ENCODE measurements around the gene AAGAB.
A peak's percentile ranks its signal among the peaks of the same experiment; 100 is the strongest.
"Not testable (repeated sequence)": the region's sequence is repeated elsewhere in the genome, so short reads cannot be mapped to it uniquely, and the experiment has no call there.

AAGAB gene

GRCh38 chr15:67168694-67169093 lies 85.8 kb downstream of the AAGAB start:
- Mint-ChIP-seq H3K4me1 (ENCODE audit: low read depth) (peaks cover 31% of the 10 kb centered on the region), H3K27ac (peak overlapping the region; percentile 56), H3K36me3 (ENCODE audit: low read depth) (peaks cover 44% of the 10 kb centered on the region), H3K27me3 (no peaks in the 10 kb centered on the region), H3K9me3 (no peaks in the 10 kb centered on the region), H3K4me3 (no peak overlapping the region)

- Mint-ChIP-seq H3K4me3 (no peak overlapping the region), H3K27ac (no peak overlapping the region), H3K27me3 (no peaks in the 10 kb centered on the region), H3K4me1 (ENCODE audit: low read depth) (peaks cover 24% of the 10 kb centered on the region), H3K9me3 (no peaks in the 10 kb centered on the region), H3K36me3 (ENCODE audit: low read depth) (peaks cover 31% of the 10 kb centered on the region)
Measured at GRCh38 chr15:67167091-67167490, 87.4 kb downstream of the AAGAB start.

GRCh38 chr15:67166280-67167009 lies 88.0 kb downstream of the AAGAB start:
- Mint-ChIP-seq H3K4me1 (ENCODE audit: low read depth) (peaks cover 20% of the 10 kb centered on the region), H3K9me3 (no peaks in the 10 kb centered on the region), H3K27ac (no peak overlapping the region), H3K27me3 (no peaks in the 10 kb centered on the region), H3K4me3 (no peak overlapping the region), H3K36me3 (ENCODE audit: low read depth) (peaks cover 29% of the 10 kb centered on the region)

GRCh38 chr15:67165254-67166253 lies 88.9 kb downstream of the AAGAB start:
- Mint-ChIP-seq H3K27ac (no peak overlapping the region), H3K9me3 (no peaks in the 10 kb centered on the region), H3K27me3 (no peaks in the 10 kb centered on the region), H3K4me3 (no peak overlapping the region), H3K4me1 (ENCODE audit: low read depth) (peaks cover 20% of the 10 kb centered on the region), H3K36me3 (ENCODE audit: low read depth) (peaks cover 24% of the 10 kb centered on the region)

GRCh38 chr15:67164811-67165253 lies 89.6 kb downstream of the AAGAB start:
- Mint-ChIP-seq H3K27ac (no peak overlapping the region), H3K9me3 (no peaks in the 10 kb centered on the region), H3K27me3 (no peaks in the 10 kb centered on the region), H3K4me1 (ENCODE audit: low read depth) (peaks cover 13% of the 10 kb centered on the region), H3K36me3 (ENCODE audit: low read depth) (peaks cover 21% of the 10 kb centered on the region), H3K4me3 (no peak overlapping the region)

GRCh38 chr15:67164401-67164791 lies 90.1 kb downstream of the AAGAB start:
- Mint-ChIP-seq H3K27ac (no peak overlapping the region), H3K4me1 (ENCODE audit: low read depth) (peaks cover 10% of the 10 kb centered on the region), H3K27me3 (no peaks in the 10 kb centered on the region), H3K4me3 (no peak overlapping the region), H3K9me3 (no peaks in the 10 kb centered on the region), H3K36me3 (ENCODE audit: low read depth) (peaks cover 19% of the 10 kb centered on the region)

- peak overlapping the region; percentile 1 for H3K27ac Mint-ChIP-seq
- H3K9me3 Mint-ChIP-seq: no peaks in the 10 kb centered on the region
- no peaks in the 10 kb centered on the region for H3K27me3 Mint-ChIP-seq
- peaks cover 11% of the 10 kb centered on the region for H3K36me3 Mint-ChIP-seq (ENCODE audit: low read depth)
- no peak overlapping the region for H3K4me3 Mint-ChIP-seq
- peaks cover 10% of the 10 kb centered on the region for H3K4me1 Mint-ChIP-seq (ENCODE audit: low read depth)
Measured at GRCh38 chr15:67163180-67163579, 91.3 kb downstream of the AAGAB start.

GRCh38 chr15:67161881-67162280 lies 92.6 kb downstream of the AAGAB start:
- no peak overlapping the region for H3K27ac Mint-ChIP-seq
- peaks cover 20% of the 10 kb centered on the region for H3K4me1 Mint-ChIP-seq (ENCODE audit: low read depth)
- no peaks in the 10 kb centered on the region for H3K27me3 Mint-ChIP-seq
- H3K4me3 Mint-ChIP-seq: no peak overlapping the region
- no peaks in the 10 kb centered on the region for H3K9me3 Mint-ChIP-seq
- peaks cover 7% of the 10 kb centered on the region for H3K36me3 Mint-ChIP-seq (ENCODE audit: low read depth)

- Mint-ChIP-seq H3K9me3 (no peaks in the 10 kb centered on the region), H3K4me1 (ENCODE audit: low read depth) (peaks cover 22% of the 10 kb centered on the region), H3K27ac (no peak overlapping the region), H3K36me3 (ENCODE audit: low read depth) (peaks cover 5% of the 10 kb centered on the region), H3K4me3 (no peak overlapping the region), H3K27me3 (no peaks in the 10 kb centered on the region)
Measured at GRCh38 chr15:67161412-67161811, 93.0 kb downstream of the AAGAB start.

- Mint-ChIP-seq H3K27me3 (no peaks in the 10 kb centered on the region), H3K4me3 (no peak overlapping the region), H3K36me3 (ENCODE audit: low read depth) (peaks cover 7% of the 10 kb centered on the region), H3K9me3 (peaks cover 6% of the 10 kb centered on the region), H3K27ac (no peak overlapping the region), H3K4me1 (ENCODE audit: low read depth) (peaks cover 34% of the 10 kb centered on the region)
Measured at GRCh38 chr15:67158367-67158766, 96.1 kb downstream of the AAGAB start.

- Mint-ChIP-seq H3K9me3 (peaks cover 6% of the 10 kb centered on the region), H3K27ac (no peak overlapping the region), H3K36me3 (ENCODE audit: low read depth) (peaks cover 7% of the 10 kb centered on the region), H3K4me1 (ENCODE audit: low read depth) (peaks cover 31% of the 10 kb centered on the region), H3K4me3 (no peak overlapping the region), H3K27me3 (no peaks in the 10 kb centered on the region)
Measured at GRCh38 chr15:67157521-67158252, 96.8 kb downstream of the AAGAB start.

- no peaks in the 10 kb centered on the region for H3K27me3 Mint-ChIP-seq
- H3K9me3 Mint-ChIP-seq: peaks cover 6% of the 10 kb centered on the region
- H3K36me3 Mint-ChIP-seq (ENCODE audit: low read depth): peaks cover 7% of the 10 kb centered on the region
- peaks cover 36% of the 10 kb centered on the region for H3K4me1 Mint-ChIP-seq (ENCODE audit: low read depth)
- H3K4me3 Mint-ChIP-seq: no peak overlapping the region
- no peak overlapping the region for H3K27ac Mint-ChIP-seq
Measured at GRCh38 chr15:67156834-67157233, 97.6 kb downstream of the AAGAB start.

- Mint-ChIP-seq H3K27me3 (no peaks in the 10 kb centered on the region), H3K36me3 (ENCODE audit: low read depth) (peaks cover 7% of the 10 kb centered on the region), H3K4me3 (no peak overlapping the region), H3K4me1 (ENCODE audit: low read depth) (peaks cover 40% of the 10 kb centered on the region), H3K27ac (no peak overlapping the region), H3K9me3 (peaks cover 6% of the 10 kb centered on the region)
Measured at GRCh38 chr15:67156426-67156825, 98.0 kb downstream of the AAGAB start.

- peaks cover 7% of the 10 kb centered on the region for H3K36me3 Mint-ChIP-seq (ENCODE audit: low read depth)
- H3K4me1 Mint-ChIP-seq (ENCODE audit: low read depth): peaks cover 58% of the 10 kb centered on the region
- no peaks in the 10 kb centered on the region for H3K27me3 Mint-ChIP-seq
- H3K9me3 Mint-ChIP-seq: peaks cover 6% of the 10 kb centered on the region
- no peak overlapping the region for H3K4me3 Mint-ChIP-seq
- H3K27ac Mint-ChIP-seq: no peak overlapping the region
Measured at GRCh38 chr15:67154249-67154648, 100.2 kb downstream of the AAGAB start.

- H3K4me1 Mint-ChIP-seq (ENCODE audit: low read depth): peaks cover 70% of the 10 kb centered on the region
- H3K4me3 Mint-ChIP-seq; H3K27ac Mint-ChIP-seq; H3K36me3 Mint-ChIP-seq (ENCODE audit: low read depth); H3K9me3 Mint-ChIP-seq; H3K27me3 Mint-ChIP-seq: not testable (repeated sequence)
Measured at GRCh38 chr15:67153044-67153443, 101.4 kb downstream of the AAGAB start.

Data from stimulated activated naive CD8-positive, alpha-beta T cell treated with anti-CD3 and anti-CD28 coated beads, Interleukin-15, Interleukin-2, amounts not matched to agents 100 ng/mL and 50 ng/mL, for 24 hours (primary cell).